H1 (cell line): ENCODE measurements around the gene TCAIM. TPM values are rescaled to one million over a fixed set of nuclear protein-coding genes. Genes with fewer than 3 reads are reported as not detected.

ENCODE experiments used
- CTCF ChIA-PET: fragments of 300-600 bp; sonication (Branson Sonifier 250); formaldehyde crosslinking; loops from one replicate; lab custom pipeline; 2021; ENCODE audit not compliant: partially characterized antibody; lab: Charles Lee
- POLR2A ChIA-PET: fragments of 300-600 bp; sonication (Branson Sonifier 250); formaldehyde crosslinking; loops from one replicate; lab custom pipeline; 2021; ENCODE audit warnings: inconsistent platforms; ENCODE audit not compliant: partially characterized antibody; lab: Charles Lee
- DNase-seq, 2 experiments: peaks; one replicate each; pipeline versions ENCODE4 v3.0.0 to v3.0.0-alpha.2; 2010 to 2022; ENCODE audit warnings: low spot score in 2 of 2, low read depth in 1 of 2, mixed read lengths in 1 of 2
- FAIRE-seq: peaks from 2 replicates; lab custom pipeline; 2011; peaks lifted over from hg19 to GRCh38; lab: Jason Lieb, UNC
- H2AFZ ChIP-seq: 2 replicates; pipeline ENCODE4 v1.8.1; 2012; ENCODE audit warnings: low read length, inconsistent platforms
- H2AK5ac ChIP-seq: 2 replicates; pipeline ENCODE4 v1.6.1; 2013; ENCODE audit warnings: low read depth, low read length
- H2BK120ac ChIP-seq: replicated peaks from 2 replicates; pipeline ENCODE3; 2013; ENCODE audit warnings: low read depth, low read length, inconsistent platforms
- H2BK12ac ChIP-seq: 2 replicates; pipeline ENCODE4 v1.6.1; 2013; ENCODE audit warnings: low read depth, low read length
- H2BK15ac ChIP-seq: 2 replicates; pipeline ENCODE4 v1.6.1; 2013; ENCODE audit warnings: low read length
- H2BK20ac ChIP-seq: 2 replicates; pipeline ENCODE4 v1.6.1; 2013; ENCODE audit warnings: low read length
- H2BK5ac ChIP-seq: 2 replicates; pipeline ENCODE4 v1.6.1; 2013; ENCODE audit warnings: low read depth, low read length
- H3K14ac ChIP-seq: 2 replicates; pipeline ENCODE4 v1.6.1; 2013; ENCODE audit warnings: inconsistent platforms; ENCODE audit not compliant: insufficient read length
- H3K18ac ChIP-seq: 2 replicates; pipeline ENCODE4 v1.6.1; 2013; ENCODE audit warnings: low read length; ENCODE audit errors: extremely low read depth
- H3K23ac ChIP-seq: 2 replicates; pipeline ENCODE4 v1.6.1; 2013; ENCODE audit warnings: inconsistent platforms; ENCODE audit not compliant: insufficient read length
- H3K23me2 ChIP-seq: 2 replicates; pipeline ENCODE4 v1.6.1; 2013; ENCODE audit warnings: low read depth, low read length
- H3K27ac ChIP-seq: 2 replicates; pipeline ENCODE4 v1.6.1; 2011; ENCODE audit warnings: low read depth, low read length, inconsistent platforms
- H3K27me3 ChIP-seq, 4 experiments: replicated peaks in 1 of 4; 1 replicate in 1 of 4; 2 replicates in 3 of 4; pipeline versions ENCODE4 v1.6.1 to v1.8.1; 2011 to 2013; ENCODE audit warnings: low read length in 3 of 4, mild to moderate bottlenecking in 3 of 4, inconsistent platforms in 2 of 4, mixed read lengths in 2 of 4, moderate library complexity in 1 of 4; ENCODE audit not compliant: control insufficient read depth in 3 of 4, insufficient read depth in 3 of 4; ENCODE audit errors: extremely low read depth in 1 of 4
- H3K36me3 ChIP-seq, 4 experiments: 2 replicates each; pipeline versions ENCODE4 v1.6.1 to v1.8.1; 2011 to 2013; ENCODE audit warnings: mild to moderate bottlenecking in 4 of 4, low read length in 3 of 4, moderate library complexity in 2 of 4, control low read depth in 1 of 4, inconsistent platforms in 1 of 4; ENCODE audit not compliant: insufficient read depth in 4 of 4, control insufficient read depth in 2 of 4
- H3K4ac ChIP-seq: replicated peaks from 2 replicates; pipeline ENCODE3; 2013; ENCODE audit warnings: low read length, low read depth, mixed read lengths, inconsistent platforms; ENCODE audit not compliant: insufficient read length
- H3K4me1 ChIP-seq, 4 experiments: replicated peaks in 1 of 4; 1 replicate in 1 of 4; 2 replicates in 3 of 4; pipeline versions ENCODE4 v1.6.1 to v1.8.1; 2011 to 2013; ENCODE audit warnings: low read length in 3 of 4, inconsistent platforms in 2 of 4, mixed read lengths in 1 of 4; ENCODE audit not compliant: insufficient read depth in 4 of 4, control insufficient read depth in 3 of 4
- H3K4me2 ChIP-seq, 2 experiments: 2 replicates each; pipeline versions ENCODE4 v1.6.1 to v1.8.1; 2011 to 2013; ENCODE audit warnings: low read depth in 2 of 2, low read length in 2 of 2, control low read depth in 1 of 2, inconsistent platforms in 1 of 2, mild to moderate bottlenecking in 1 of 2; ENCODE audit not compliant: insufficient read depth in 1 of 2
- H3K4me3 ChIP-seq, 4 experiments: fragments of 200-600, 300-600 bp in 1 of 4; sonication (generic), shearing (Covaris generic), sonication (Bioruptor Twin) in 1 of 4; 2 replicates each; pipeline versions ENCODE4 v1.5.1 to v1.8.1; 2011 to 2016; ENCODE audit warnings: low read length in 4 of 4, low read depth in 3 of 4, control low read depth in 2 of 4, inconsistent platforms in 2 of 4, mild to moderate bottlenecking in 2 of 4, mixed read lengths in 1 of 4, moderate library complexity in 1 of 4; ENCODE audit not compliant: insufficient read depth in 2 of 4; ENCODE audit errors: extremely low read depth in 1 of 4
- H3K56ac ChIP-seq: replicated peaks from 2 replicates; pipeline ENCODE3; 2013; ENCODE audit warnings: low read depth, mild to moderate bottlenecking, mixed read lengths, low read length, inconsistent platforms; ENCODE audit not compliant: insufficient read length
- H3K79me1 ChIP-seq: 2 replicates; pipeline ENCODE4 v1.6.1; 2013; ENCODE audit warnings: low read depth, low read length, control low read depth
- H3K79me2 ChIP-seq, 2 experiments: 2 replicates each; pipeline versions ENCODE4 v1.6.1 to v1.8.1; 2012 to 2013; ENCODE audit warnings: low read length in 2 of 2, mild to moderate bottlenecking in 2 of 2, inconsistent platforms in 1 of 2; ENCODE audit not compliant: insufficient read depth in 2 of 2, control insufficient read depth in 1 of 2
- H3K9ac ChIP-seq, 4 experiments: replicated peaks in 1 of 4; 1 replicate in 1 of 4; 2 replicates in 3 of 4; pipeline versions ENCODE4 v1.6.1 to v1.8.1; 2011 to 2013; ENCODE audit warnings: low read depth in 3 of 4, low read length in 3 of 4, control low read depth in 2 of 4, mild to moderate bottlenecking in 2 of 4, moderate library complexity in 2 of 4, inconsistent platforms in 1 of 4; ENCODE audit errors: extremely low read depth in 1 of 4
- H3K9me3 ChIP-seq, 2 experiments: 2 replicates each; pipeline versions ENCODE4 v1.6.1 to v1.8.1; 2012 to 2013; ENCODE audit warnings: mild to moderate bottlenecking in 2 of 2, moderate library complexity in 2 of 2, control low read depth in 1 of 2, inconsistent platforms in 1 of 2, low read depth in 1 of 2, low read length in 1 of 2, mixed read lengths in 1 of 2; ENCODE audit not compliant: insufficient read depth in 2 of 2
- H4K20me1 ChIP-seq, 2 experiments: replicated peaks in 1 of 2; 2 replicates each; pipeline versions ENCODE3 to v1.8.1; 2011 to 2013; ENCODE audit warnings: inconsistent platforms in 2 of 2, low read length in 2 of 2, mild to moderate bottlenecking in 1 of 2; ENCODE audit not compliant: insufficient read depth in 2 of 2, control insufficient read depth in 1 of 2
- H4K5ac ChIP-seq: 2 replicates; pipeline ENCODE4 v1.6.1; 2013; ENCODE audit warnings: low read length, low read depth, mixed read lengths, inconsistent platforms; ENCODE audit not compliant: insufficient read length
- H4K8ac ChIP-seq: 2 replicates; pipeline ENCODE4 v1.8.0; 2013; ENCODE audit warnings: mild to moderate bottlenecking, moderate library complexity, low read length, inconsistent platforms; ENCODE audit not compliant: insufficient read depth; ENCODE audit errors: extremely low read depth
- H4K91ac ChIP-seq: replicated peaks from 2 replicates; pipeline ENCODE3; 2013; ENCODE audit warnings: low read length, mixed read lengths, inconsistent platforms; ENCODE audit not compliant: insufficient read length
- ASH2L ChIP-seq: fragments of 200-600, 300-600 bp; sonication (generic); IDR thresholded peaks from one replicate; pipeline ENCODE4 v1.7.1; 2017; ENCODE audit warnings: low read length
- CHD1 ChIP-seq: IDR thresholded peaks from 2 replicates; pipeline ENCODE4 v1.6.1; 2012; ENCODE audit warnings: low read depth, low read length, improper control_type of control experiment
- EP300 ChIP-seq, 2 experiments: IDR thresholded peaks; 1 replicate in 1 of 2; 2 replicates in 1 of 2; pipeline ENCODE4 v1.6.1; 2011 to 2012; ENCODE audit warnings: low read depth in 2 of 2, low read length in 2 of 2, mild to moderate bottlenecking in 2 of 2, borderline replicate concordance in 1 of 2, inconsistent platforms in 1 of 2, moderate library complexity in 1 of 2
- KDM1A ChIP-seq: fragments of 200-600, 300-600 bp; sonication (generic); IDR thresholded peaks from 2 replicates; pipeline ENCODE4 v1.7.1; 2016; ENCODE audit warnings: mild to moderate bottlenecking, low read length, borderline replicate concordance
- KDM4A ChIP-seq: IDR thresholded peaks from one replicate; pipeline ENCODE4 v1.7.1; 2012; ENCODE audit warnings: low read depth, mild to moderate bottlenecking, moderate library complexity, low read length, inconsistent platforms; ENCODE audit not compliant: severe bottlenecking
- NANOG ChIP-seq: IDR thresholded peaks from 2 replicates; pipeline ENCODE4 v1.6.1; 2011; ENCODE audit warnings: low read length, low read depth, mild to moderate bottlenecking, inconsistent platforms; ENCODE audit not compliant: insufficient read depth, poor library complexity, severe bottlenecking
- POU5F1 ChIP-seq: IDR thresholded peaks from 2 replicates; pipeline ENCODE4 v1.6.1; 2011; ENCODE audit warnings: low read depth, mild to moderate bottlenecking, low read length, moderate library complexity
- RBBP5 ChIP-seq: IDR thresholded peaks from 2 replicates; pipeline ENCODE4 v1.7.1; 2012; ENCODE audit warnings: low read depth, mild to moderate bottlenecking, inconsistent platforms, low read length, moderate library complexity, borderline replicate concordance
- RNF2 ChIP-seq: fragments of 200-900, 300-1000 bp; sonication (generic); IDR thresholded peaks from 2 replicates; pipeline ENCODE4 v1.7.1; 2016; ENCODE audit warnings: borderline replicate concordance, low read depth, mild to moderate bottlenecking, antibody characterized with exemption, low read length; ENCODE audit not compliant: poor library complexity, severe bottlenecking; ENCODE audit errors: missing control alignments
- SAP30 ChIP-seq: fragments of 300-600 bp; sonication (generic); IDR thresholded peaks from 2 replicates; pipeline ENCODE4 v1.7.1; 2012; ENCODE audit warnings: low read length, moderate library complexity, mild to moderate bottlenecking, inconsistent platforms; ENCODE audit not compliant: insufficient read depth, insufficient replicate concordance
- SP2 ChIP-seq: IDR thresholded peaks from 2 replicates; pipeline ENCODE4 v1.6.1; 2012; ENCODE audit warnings: mild to moderate bottlenecking, low read length, inconsistent platforms
- TBP ChIP-seq: IDR thresholded peaks from 2 replicates; pipeline ENCODE4 v1.6.1; 2011; ENCODE audit warnings: low read depth, low read length, improper control_type of control experiment
- TCF12 ChIP-seq: IDR thresholded peaks from 2 replicates; pipeline ENCODE4 v1.6.1; 2011; ENCODE audit warnings: low read depth, mild to moderate bottlenecking, low read length
- YY1 ChIP-seq: IDR thresholded peaks from 2 replicates; pipeline ENCODE4 v1.6.1; 2011; ENCODE audit warnings: low read depth, mild to moderate bottlenecking, low read length
- WGBS, 2 experiments: shearing (Covaris generic) in 1 of 2; methylation state at CpG; one replicate each; pipeline versions ENCODE4 v1.1.6 to v1.1.7; 2013 to 2015; ENCODE audit warnings: low lambda C conversion rate in 2 of 2, mixed read lengths in 2 of 2, inconsistent platforms in 1 of 2, low coverage in 1 of 2, missing lambda C conversion rate in 1 of 2; ENCODE audit not compliant: insufficient replicate concordance in 2 of 2, insufficient coverage in 1 of 2, insufficient read length in 1 of 2; ENCODE audit errors: extremely low coverage in 1 of 2, missing lambda C conversion rate in 1 of 2; 5-methylcytosine and 5-hydroxymethylcytosine counted together
- polyA plus RNA-seq, 7 experiments: library from polyadenylated mRNA; depleted of rRNA in 3 of 7; stranded (reverse) in 5 of 7; unstranded in 2 of 7; fragments of >200 nt in 5 of 7; fragments of 200-250 nt in 2 of 7; gene quantifications; 1 replicate in 5 of 7; 2 replicates in 1 of 7; 4 replicates in 1 of 7; pipeline versions ENCODE4 v1.2.1 to v1.2.3, GENCODE V29; 2011 to 2013; ENCODE audit warnings: missing spikeins in 2 of 7, mixed read lengths in 2 of 7
- total RNA-seq: library from RNA; stranded (reverse); fragmentation: NEBNext Ultra II Directional; extraction: Animal tissue kit (Norgen Biotek cat#: 25700); gene quantifications from 2 replicates; pipeline ENCODE4 v1.2.1, GENCODE V29; 2021

The TCAIM gene
- total and polyA plus RNA-seq, 2 of the 8 experiments (the other 6 are each of a cell fraction or from before 2014, with no cell fraction given) = 6.9 to 22.1 TPM

- H2BK5ac ChIP-seq = no peak overlapping the region; the same call in 1 of the 2 replicates
- no peak overlapping the region for H3K4me2 ChIP-seq
- no peak overlapping the region for H2BK15ac ChIP-seq
- no peak overlapping the region for H3K56ac ChIP-seq
- no peak overlapping the region for H4K8ac ChIP-seq
- H3K79me2 ChIP-seq = no peaks in the 10 kb centered on the region
- H2BK120ac ChIP-seq = no peak overlapping the region
- H4K20me1 ChIP-seq = no peaks in the 10 kb centered on the region
- H2BK12ac ChIP-seq = no peak overlapping the region
- H3K14ac ChIP-seq = no peak overlapping the region
- no peak overlapping the region for H3K4ac ChIP-seq
- no peak overlapping the region for H3K4me3 ChIP-seq
- no peak overlapping the region for H3K27ac ChIP-seq
- H3K23ac ChIP-seq = no peak overlapping the region
- H4K91ac ChIP-seq = no peak overlapping the region
- no peaks in the 10 kb centered on the region for H3K36me3 ChIP-seq
- WGBS, 2 experiments = 97% methylated on average over 11 of the region's 11 CpGs; no CpG with 5 or more reads in 1 of the 2 experiments
- H3K4me1 ChIP-seq = peaks cover 0 to 3% (median 2%) of the 10 kb centered on the region in 4 experiments; a peak in 3 of 7 replicates
- no peak overlapping the region for H3K9ac ChIP-seq
- no peaks in the 10 kb centered on the region for H3K9me3 ChIP-seq
- no peak for FAIRE-seq
- H2BK20ac ChIP-seq = no peak overlapping the region
- POLR2A ChIA-PET = interaction anchor here (1.6 kb wide), 1 partner anchor 77 kb away, joined by 4 read pairs; the partner anchor contains the start of gene TCAIM
- no peak overlapping the region for H3K18ac ChIP-seq
- H2AFZ ChIP-seq = no peak overlapping the region
- no peaks in the 10 kb centered on the region for H3K23me2 ChIP-seq
- H4K5ac ChIP-seq = no peak overlapping the region
- DNase-seq = no peak
- H2AK5ac ChIP-seq = no peak overlapping the region
- no peaks in the 10 kb centered on the region for H3K79me1 ChIP-seq
- no peaks in the 10 kb centered on the region for H3K27me3 ChIP-seq
- CTCF ChIA-PET = interaction anchor here (0.6 kb wide), 1 partner anchor 70 kb away, joined by 3 read pairs; no protein-coding TSS in a partner anchor
- TF ChIP-seq ASH2L = no peak
- TF ChIP-seq POU5F1 = no peak
- no peak for TF ChIP-seq SP2
- no peak for TF ChIP-seq NANOG
- TF ChIP-seq TCF12 = no peak
- TF ChIP-seq RNF2 = no peak
- no peak for TF ChIP-seq RBBP5
- no peak for TF ChIP-seq KDM1A
- TF ChIP-seq CHD1 = no peak
- TF ChIP-seq YY1 = no peak
- TF ChIP-seq EP300 (IDR thresholded peaks at IDR 0.05; ENCODE audit: borderline replicate concordance in 1 of 2, low read depth in 2 of 2, low read length in 2 of 2) = no peak
- TF ChIP-seq SAP30 = no peak
- no peak for TF ChIP-seq KDM4A
- TF ChIP-seq TBP = no peak
Observed at GRCh38 chr3:44415421-44415820, 76.9 kb downstream of the TCAIM start.
